ENCODE results near the gene NCOA7. TPM values are rescaled to one million over a fixed set of nuclear protein-coding genes. Genes with fewer than 3 reads are reported as not detected.
A peak's percentile ranks its signal among the peaks of the same experiment; 100 is the strongest.

NCOA7 gene
- total RNA-seq, 1 experiment from 2014 or later: 9.4 TPM

DNA sequence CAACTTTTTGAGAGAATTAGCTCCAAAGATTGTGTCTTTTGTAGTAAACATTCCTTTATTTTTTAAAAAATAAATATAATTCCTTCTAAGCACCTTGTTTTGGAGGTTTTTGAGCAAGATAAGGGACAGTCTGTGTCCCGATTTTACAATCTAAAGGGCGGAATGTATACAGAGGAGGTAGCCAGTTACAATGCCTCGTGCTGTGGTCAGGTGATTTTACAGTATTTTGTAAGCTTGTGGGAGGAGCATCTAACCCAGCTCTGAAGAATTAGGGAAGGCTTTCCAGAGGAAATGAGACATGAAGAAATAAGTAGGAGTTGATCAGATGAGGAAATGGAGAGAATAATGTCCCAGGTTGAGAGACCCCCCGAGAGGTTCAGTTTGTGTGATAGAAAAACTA, 167.1 kb downstream of the NCOA7 start:
- Mint-ChIP-seq H3K4me3 (no peak overlapping the region), H3K4me1 (peaks cover 3 to 5% of the 10 kb centered on the region in 2 experiments; a peak in 2 of 4 replicates), H3K27me3 (ENCODE audit: low read depth) (peaks cover 2% of the 10 kb centered on the region), H3K27ac (no peak overlapping the region), H3K36me3 (ENCODE audit: insufficient read depth in 1 of 3, low read depth in 3 of 3) (no peaks in the 10 kb centered on the region), H3K9me3 (no peaks in the 10 kb centered on the region)
- Histone ChIP-seq H3K79me2 (ENCODE audit: insufficient read depth, low read length) (no peaks in the 10 kb centered on the region), H2BK15ac (ENCODE audit: low read depth, low read length) (no peak overlapping the region), H3K23ac (ENCODE audit: insufficient read length, low read depth, low read length) (no peak overlapping the region), H3K4me1 (ENCODE audit: insufficient read depth, low read length) (0 out of 2 replicates have a peak, but pooled peaks cover 2% of the 10 kb centered on the region), H3K4ac (ENCODE audit: low read depth, low read length) (no peak overlapping the region), H4K91ac (ENCODE audit: insufficient read length, low read depth, low read length) (no peak overlapping the region), H3K14ac (ENCODE audit: insufficient read depth, low read length) (no peak overlapping the region), H2BK120ac (ENCODE audit: low read depth, low read length, poor library complexity, severe bottlenecking) (no peak overlapping the region), H3K9me3 (ENCODE audit: control insufficient read depth, low read depth, low read length) (no peaks in the 10 kb centered on the region), H3K4me2 (ENCODE audit: insufficient read depth, insufficient read length, low read length) (peak overlapping the region; percentile 48), H2BK20ac (ENCODE audit: low read depth, low read length, poor library complexity, severe bottlenecking) (no peak overlapping the region), H3K23me2 (ENCODE audit: insufficient read length, low read depth, low read length, poor library complexity, severe bottlenecking) (no peaks in the 10 kb centered on the region), H3T11ph (ENCODE audit: low read length) (no peak overlapping the region), H2AK5ac (ENCODE audit: insufficient read length, low read length) (no peak overlapping the region), H4K20me1 (ENCODE audit: control insufficient read depth, insufficient read depth, insufficient read length) (no peaks in the 10 kb centered on the region), H3K18ac (ENCODE audit: insufficient read length, low read depth, low read length) (no peak overlapping the region), H2AFZ (ENCODE audit: low read length) (no peak overlapping the region), H3K27me3 (ENCODE audit: insufficient read depth, low read length) (no peaks in the 10 kb centered on the region), H3K56ac (ENCODE audit: insufficient read length, low read depth, low read length) (no peak overlapping the region), H4K5ac (ENCODE audit: insufficient read length, low read depth, low read length) (no peak overlapping the region), H2BK12ac (ENCODE audit: insufficient read length, low read depth, low read length) (no peak overlapping the region), H3K9ac (ENCODE audit: extremely low read depth, insufficient read length, low read length) (no peak overlapping the region), H3K27ac (ENCODE audit: insufficient read length, low read depth, low read length) (no peak overlapping the region), H2BK5ac (ENCODE audit: insufficient read length, low read length) (no peak overlapping the region), H4K8ac (replicated peaks; ENCODE audit: insufficient read length, low read depth, low read length) (no peak overlapping the region), H3K79me1 (ENCODE audit: insufficient read depth, low read depth, low read length, poor library complexity, severe bottlenecking) (no peaks in the 10 kb centered on the region)
- no peak for DNase-seq
- no CpG with 5 or more reads among the region's 4 CpGs for WGBS (ENCODE audit: extremely low coverage, insufficient read length, low lambda C conversion rate)
- TF ChIP-seq, protein P1, sequence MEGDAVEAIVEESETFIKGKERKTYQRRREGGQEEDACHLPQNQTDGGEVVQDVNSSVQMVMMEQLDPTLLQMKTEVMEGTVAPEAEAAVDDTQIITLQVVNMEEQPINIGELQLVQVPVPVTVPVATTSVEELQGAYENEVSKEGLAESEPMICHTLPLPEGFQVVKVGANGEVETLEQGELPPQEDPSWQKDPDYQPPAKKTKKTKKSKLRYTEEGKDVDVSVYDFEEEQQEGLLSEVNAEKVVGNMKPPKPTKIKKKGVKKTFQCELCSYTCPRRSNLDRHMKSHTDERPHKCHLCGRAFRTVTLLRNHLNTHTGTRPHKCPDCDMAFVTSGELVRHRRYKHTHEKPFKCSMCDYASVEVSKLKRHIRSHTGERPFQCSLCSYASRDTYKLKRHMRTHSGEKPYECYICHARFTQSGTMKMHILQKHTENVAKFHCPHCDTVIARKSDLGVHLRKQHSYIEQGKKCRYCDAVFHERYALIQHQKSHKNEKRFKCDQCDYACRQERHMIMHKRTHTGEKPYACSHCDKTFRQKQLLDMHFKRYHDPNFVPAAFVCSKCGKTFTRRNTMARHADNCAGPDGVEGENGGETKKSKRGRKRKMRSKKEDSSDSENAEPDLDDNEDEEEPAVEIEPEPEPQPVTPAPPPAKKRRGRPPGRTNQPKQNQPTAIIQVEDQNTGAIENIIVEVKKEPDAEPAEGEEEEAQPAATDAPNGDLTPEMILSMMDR (conservative IDR thresholded peaks at IDR 0.05): no peak
